Umbilical cord (tissue), 2 donors: ENCODE results near the gene NOL6. TPM values are rescaled to one million over a fixed set of nuclear protein-coding genes. Genes with fewer than 3 reads are reported as not detected.
"Not testable (repeated sequence)": the region's sequence is repeated elsewhere in the genome, so short reads cannot be mapped to it uniquely, and the experiment has no call there.

Source experiments
- DNase-seq: peaks from one replicate; pipeline ENCODE4 v3.0.0-alpha.2; 2015; ENCODE audit warnings: low spot score
- total RNA-seq: library from RNA; depleted of rRNA; stranded (reverse); fragments of >200 nt; gene quantifications from one replicate; pipeline ENCODE4 v1.2.3, GENCODE V29; 2014; ENCODE audit warnings: low replicate concordance; ENCODE audit not compliant: insufficient read depth

Gene NOL6
- 10.8 TPM for total RNA-seq

GRCh38 chr9:33473643-33474352, at the start of gene NOL6:
NOL6 (minus strand) TSS chr9:33473924; CDS start chr9:33473842, 82 bp downstream.
- DNase-seq = peak; percentile 100

- DNase-seq = not testable (repeated sequence)
Measured at GRCh38 chr9:33521861-33522260, 48.1 kb upstream of the NOL6 start.

GRCh38 chr9:33517934-33518577, 44.3 kb upstream of the NOL6 start:
- DNase-seq = not testable (repeated sequence)

GRCh38 chr9:33517373-33517772, 43.6 kb upstream of the NOL6 start:
- DNase-seq = no peak

GRCh38 chr9:33516397-33516796, 42.7 kb upstream of the NOL6 start:
- not testable (repeated sequence) for DNase-seq

GRCh38 chr9:33515342-33515995, 41.7 kb upstream of the NOL6 start:
- not testable (repeated sequence) for DNase-seq

- DNase-seq = not testable (repeated sequence)
Measured at GRCh38 chr9:33512535-33512934, 38.8 kb upstream of the NOL6 start.

GRCh38 chr9:33511184-33511517, 37.4 kb upstream of the NOL6 start:
- DNase-seq = not testable (repeated sequence)

GRCh38 chr9:33510262-33511183, 36.8 kb upstream of the NOL6 start:
- peak; percentile 72 for DNase-seq

GRCh38 chr9:33506626-33507370, 33.1 kb upstream of the NOL6 start:
- DNase-seq = peak; percentile 50

- DNase-seq = peak; percentile 22
Measured at GRCh38 chr9:33498387-33498786, 24.7 kb upstream of the NOL6 start.

GRCh38 chr9:33493819-33494218, 20.1 kb upstream of the NOL6 start:
- DNase-seq = not testable (repeated sequence)

GRCh38 chr9:33489066-33489465, 15.3 kb upstream of the NOL6 start:
- DNase-seq = peak; percentile 56

GRCh38 chr9:33485312-33485711, 11.6 kb upstream of the NOL6 start:
- DNase-seq = not testable (repeated sequence)

GRCh38 chr9:33480976-33481375, 7.3 kb upstream of the NOL6 start:
- DNase-seq = no peak

- peak; percentile 20 for DNase-seq
Measured at GRCh38 chr9:33480106-33480505, 6.4 kb upstream of the NOL6 start.

GRCh38 chr9:33476503-33476902, 2.8 kb upstream of the NOL6 start:
- DNase-seq = no peak

GRCh38 chr9:33475357-33475756, 1.6 kb upstream of the NOL6 start:
- DNase-seq = no peak

GRCh38 chr9:33472881-33473615, 676 bp downstream of the NOL6 start:
- DNase-seq = no peak
